Activated CD4-positive, alpha-beta T cell treated with anti-CD3 and anti-CD28 coated beads, Interleukin-2, amount 50 U/mL, for 48 hours (primary cell): ENCODE measurements around the gene DNAJC13.

Experiments
- DNase-seq, 2 experiments: peaks; one replicate each; pipeline ENCODE4 v3.0.0-alpha.2; 2020

DNAJC13 gene

GRCh38 chr3:132407025-132407424, 10.3 kb upstream of the DNAJC13 start:
- DNase-seq = no peak

DNA sequence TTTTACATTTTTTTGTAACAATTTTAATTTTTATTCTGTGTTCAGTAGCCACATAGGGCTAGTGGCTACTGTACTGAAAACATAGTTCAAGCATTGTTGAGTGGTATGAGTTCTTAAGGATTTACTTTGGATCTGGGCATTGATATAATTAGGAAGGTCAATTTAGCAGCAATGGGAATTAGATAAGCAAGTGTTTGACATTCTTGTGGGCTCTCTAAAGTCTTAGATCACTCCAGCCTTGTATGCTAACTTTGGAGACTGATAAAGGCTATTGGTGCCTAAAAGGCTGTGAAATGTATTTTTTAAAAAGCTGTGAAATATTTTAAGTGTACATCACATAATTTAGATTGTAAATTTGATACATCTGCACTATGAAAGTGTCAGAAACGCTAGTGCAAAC, 2.5 kb upstream of the DNAJC13 start:
- no peak for DNase-seq

- DNase-seq = no peak
These were observed 1.1 kb upstream of the DNAJC13 start for GRCh38 chr3:132416161-132416560.

- peak; percentile 46 to 62 for DNase-seq
These were observed 551 bp downstream of the DNAJC13 start for GRCh38 chr3:132417695-132418411.

DNA sequence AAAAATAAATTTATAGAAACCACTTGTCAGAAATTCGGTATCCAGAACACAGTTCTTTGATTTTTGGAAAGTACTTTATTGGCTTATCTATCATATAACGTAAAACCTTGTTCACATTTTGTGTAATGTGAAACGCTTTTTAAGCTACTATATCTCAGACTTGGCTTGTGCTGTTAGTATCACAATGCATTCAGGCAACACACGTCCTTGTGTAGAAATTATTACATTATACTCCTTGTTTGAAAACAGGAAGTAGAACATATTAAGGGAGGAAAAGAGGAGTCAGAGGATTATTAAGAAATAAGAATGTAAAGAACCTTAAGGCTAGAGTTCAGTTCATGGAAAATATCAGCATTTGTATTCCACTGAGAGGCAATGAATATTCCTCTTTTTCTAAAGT, 1.6 kb downstream of the DNAJC13 start:
- DNase-seq = no peak

DNA sequence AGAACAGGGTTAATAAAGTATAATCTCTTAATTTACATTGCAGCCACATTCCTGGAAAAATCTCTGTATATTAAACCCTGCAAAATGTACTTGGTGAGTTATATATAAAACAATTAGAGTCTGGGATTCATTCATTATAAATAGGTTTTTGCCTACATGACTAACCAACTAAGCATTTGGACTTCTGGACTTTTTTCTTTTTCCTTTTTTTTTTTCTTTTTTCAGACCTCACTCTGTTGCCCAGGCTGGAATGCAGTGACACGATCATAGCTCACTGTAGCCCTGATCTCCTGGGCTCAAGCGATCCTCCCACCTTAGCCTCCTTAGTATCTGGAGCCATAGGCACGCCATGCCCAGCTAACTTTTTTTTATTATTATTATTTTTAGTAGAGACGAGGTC, 4.5 kb downstream of the DNAJC13 start:
- no peak for DNase-seq

GRCh38 chr3:132422531-132422930, 5.2 kb downstream of the DNAJC13 start:
- DNase-seq = no peak

- DNase-seq = no peak
These were observed 15.3 kb downstream of the DNAJC13 start for GRCh38 chr3:132432639-132433038.

DNA sequence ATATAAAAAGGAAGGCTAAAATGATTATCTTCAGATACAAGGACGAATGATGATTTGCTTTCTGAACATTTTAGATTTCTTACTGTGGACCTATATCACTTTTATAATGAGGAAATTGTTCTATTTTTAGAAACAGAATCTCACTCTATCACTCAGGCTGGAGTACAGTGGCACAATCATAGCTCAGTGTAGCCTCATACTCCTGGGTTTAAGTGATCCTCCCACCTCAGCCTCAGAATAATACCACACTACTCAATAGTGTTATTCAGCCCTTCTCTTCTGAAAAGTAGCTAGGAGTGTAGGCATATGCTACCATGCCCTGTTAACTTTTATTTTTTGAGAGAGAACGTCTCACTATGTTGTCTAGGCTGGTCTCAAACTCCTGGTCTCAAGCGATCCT, 15.8 kb downstream of the DNAJC13 start:
- DNase-seq = no peak

DNA sequence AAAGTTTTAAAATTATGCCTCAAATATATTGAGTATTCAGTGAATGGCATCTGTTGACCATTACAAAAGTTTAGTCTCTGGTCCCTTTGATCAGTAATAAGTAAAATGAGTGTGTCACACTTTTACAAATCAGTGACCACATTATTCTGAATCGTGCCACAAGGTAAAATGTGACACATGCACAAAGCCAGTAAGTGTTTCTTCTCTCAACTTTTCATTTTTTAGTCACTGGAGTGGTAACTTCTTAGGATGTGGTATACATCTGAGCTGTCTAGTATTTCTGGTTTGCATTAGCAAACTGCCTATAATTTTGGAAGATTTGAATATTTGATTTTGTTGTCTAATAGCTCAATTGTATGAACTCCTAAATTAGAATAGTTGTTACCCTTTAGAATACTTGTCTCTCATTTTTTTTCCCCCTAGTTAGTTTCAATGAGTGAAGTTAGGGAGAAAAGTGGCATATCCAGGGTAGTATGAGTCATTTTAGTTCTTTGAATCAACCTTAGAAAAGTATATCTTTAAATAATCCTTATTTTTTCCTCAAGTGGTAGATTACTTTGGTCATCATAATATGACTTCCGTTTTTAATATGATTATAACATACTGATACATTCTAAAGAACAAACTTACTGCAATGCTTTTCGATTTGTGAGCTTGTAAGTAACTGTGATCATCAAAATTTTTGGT, 18.1 kb downstream of the DNAJC13 start:
- no peak for DNase-seq

GRCh38 chr3:132435911-132436425, 18.7 kb downstream of the DNAJC13 start:
- DNase-seq = no peak

- no peak for DNase-seq
These were observed 26.1 kb downstream of the DNAJC13 start for GRCh38 chr3:132443421-132443820.

GRCh38 chr3:132444383-132444782, 27.1 kb downstream of the DNAJC13 start:
- no peak for DNase-seq

DNA sequence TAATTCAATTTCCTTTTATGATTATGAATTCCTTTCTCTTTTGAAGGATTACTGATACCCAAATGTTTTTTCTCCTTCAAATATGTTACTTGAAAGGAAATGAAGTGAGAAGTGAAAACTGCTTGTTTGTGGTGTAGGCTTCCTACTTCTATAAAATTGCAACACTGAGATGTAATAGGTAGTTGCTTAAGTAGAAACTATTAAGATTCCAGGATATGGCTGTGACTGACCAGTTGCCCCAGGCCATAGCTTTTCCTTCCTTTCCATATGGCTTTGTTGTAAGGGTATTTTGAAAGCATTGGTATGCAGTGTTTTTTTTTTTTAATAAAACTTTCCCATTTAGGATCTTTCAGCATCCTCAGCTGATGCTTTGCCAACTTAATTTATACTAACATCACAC, 28.5 kb downstream of the DNAJC13 start:
- DNase-seq = no peak

DNA sequence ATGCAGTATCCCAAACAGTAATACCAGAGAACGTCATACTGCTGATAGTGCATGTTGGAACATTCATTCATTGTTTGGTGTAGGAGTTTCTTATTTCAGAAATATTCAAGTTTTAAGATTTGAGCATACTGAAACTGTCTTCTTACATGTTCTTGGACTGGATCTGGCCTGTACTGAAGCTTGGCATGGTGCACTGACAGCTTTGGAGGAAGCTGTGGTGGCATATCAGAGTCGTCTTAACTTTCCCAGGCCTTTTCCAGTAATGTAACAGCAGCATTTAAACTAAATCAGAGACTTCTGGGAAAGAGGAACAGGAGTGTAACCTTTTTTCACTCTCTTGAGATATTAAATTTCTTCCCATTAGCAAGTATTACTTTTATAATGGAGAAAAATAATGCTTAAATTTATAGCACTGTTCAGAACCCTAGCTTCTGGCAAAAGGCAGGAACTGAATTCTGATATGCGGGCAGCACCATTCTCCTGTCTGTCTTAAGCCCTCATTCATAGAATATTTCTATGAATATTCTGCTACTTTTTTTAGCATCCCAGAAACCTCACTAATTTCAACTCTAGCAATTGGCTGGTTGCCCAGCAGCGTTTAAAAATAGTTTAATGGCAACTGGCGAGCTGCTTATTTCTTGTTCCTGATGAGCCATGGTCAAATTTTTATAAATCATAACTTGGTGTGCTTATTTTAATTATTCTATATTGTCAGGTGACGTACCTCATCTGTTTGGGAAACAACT, 31.1 kb downstream of the DNAJC13 start:
- DNase-seq = no peak

GRCh38 chr3:132456136-132456535, 38.8 kb downstream of the DNAJC13 start:
- no peak for DNase-seq

GRCh38 chr3:132456571-132456970, 39.3 kb downstream of the DNAJC13 start:
- DNase-seq = no peak

DNA sequence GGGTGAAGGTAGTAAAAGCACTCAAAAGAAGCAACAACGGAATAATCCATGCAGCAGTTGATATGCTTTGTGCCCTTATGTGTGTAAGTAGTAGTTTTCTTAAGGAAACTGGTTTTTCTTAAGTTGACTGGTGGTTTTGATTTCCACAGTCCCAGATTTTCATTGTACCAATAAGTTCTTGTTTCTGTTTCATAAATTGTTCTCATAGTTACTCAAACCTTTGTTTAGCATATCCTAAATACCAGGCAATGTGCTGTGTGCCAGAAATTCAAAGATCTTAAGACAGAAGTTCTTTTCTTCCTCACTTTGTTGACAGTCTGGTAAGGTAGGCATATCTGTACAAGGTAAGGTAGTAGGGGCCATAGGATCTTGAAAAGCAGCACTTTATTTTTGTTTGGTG, 40.0 kb downstream of the DNAJC13 start:
- DNase-seq = no peak

- DNase-seq = no peak
These were observed 42.2 kb downstream of the DNAJC13 start for GRCh38 chr3:132459551-132459950.

GRCh38 chr3:132461544-132461943, 44.2 kb downstream of the DNAJC13 start:
- DNase-seq = no peak

- DNase-seq = no peak
These were observed 46.8 kb downstream of the DNAJC13 start for GRCh38 chr3:132464066-132464465.

DNA sequence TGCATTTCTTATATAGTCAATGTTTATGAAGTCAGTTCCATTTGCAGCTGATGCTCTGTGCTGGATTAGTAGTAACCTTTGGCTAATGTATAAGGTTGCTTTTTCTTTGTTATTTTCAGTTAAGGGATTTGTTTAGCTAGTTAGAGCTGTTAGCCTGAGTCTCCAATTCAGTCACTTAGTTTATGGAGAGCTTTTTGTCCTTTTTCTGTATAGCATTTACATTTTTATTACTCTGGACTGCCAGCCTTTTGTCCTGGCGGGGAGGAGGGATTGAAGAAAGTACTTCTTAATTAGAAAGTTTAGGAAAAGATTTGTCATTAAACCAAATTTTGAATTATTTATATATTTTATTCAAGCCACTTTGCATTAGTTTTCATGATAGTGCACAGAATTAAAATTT, 52.0 kb downstream of the DNAJC13 start:
- DNase-seq = no peak

GRCh38 chr3:132486099-132486498, 68.8 kb downstream of the DNAJC13 start:
- no peak for DNase-seq

GRCh38 chr3:132488151-132488550, 70.8 kb downstream of the DNAJC13 start:
- no peak for DNase-seq
